Parathyroid adenoma (tissue), 2 donors: ENCODE results near the gene GALNT12.

ENCODE experiments used
- H2AFZ ChIP-seq: fragments of 300-600 bp; sonication (generic); one replicate; pipeline ENCODE4 v1.7.0; 2017; ENCODE audit warnings: antibody characterized with exemption, mild to moderate bottlenecking
- H3K27ac ChIP-seq: fragments of 300-600 bp; sonication (generic); one replicate; pipeline ENCODE4 v1.7.0; 2017
- H3K27me3 ChIP-seq: fragments of 300-600 bp; sonication (generic); one replicate; pipeline ENCODE4 v1.7.0; 2017; ENCODE audit warnings: low read length; ENCODE audit not compliant: control insufficient read depth, insufficient read depth
- H3K36me3 ChIP-seq: fragments of 300-600 bp; sonication (generic); one replicate; pipeline ENCODE4 v1.7.0; 2017; ENCODE audit warnings: low read length; ENCODE audit not compliant: control insufficient read depth, insufficient read depth
- H3K4me1 ChIP-seq: fragments of 300-600 bp; sonication (generic); one replicate; pipeline ENCODE4 v1.7.0; 2017; ENCODE audit warnings: control low read depth
- H3K4me2 ChIP-seq: fragments of 300-600 bp; sonication (generic); one replicate; pipeline ENCODE4 v1.7.0; 2017; ENCODE audit warnings: low read length
- H3K4me3 ChIP-seq: fragments of 300-600 bp; sonication (generic); one replicate; pipeline ENCODE4 v1.7.0; 2017; ENCODE audit warnings: low read depth, low read length
- H3K79me2 ChIP-seq: fragments of 300-600 bp; sonication (generic); one replicate; pipeline ENCODE4 v1.7.0; 2017; ENCODE audit warnings: control low read depth
- H3K9ac ChIP-seq: fragments of 300-600 bp; sonication (generic); one replicate; pipeline ENCODE4 v1.7.0; 2017; ENCODE audit warnings: mild to moderate bottlenecking
- H3K9me3 ChIP-seq: fragments of 300-600 bp; sonication (generic); one replicate; pipeline ENCODE4 v1.7.0; 2017; ENCODE audit warnings: low read length; ENCODE audit not compliant: control insufficient read depth
- CTCF ChIP-seq: fragments of 300-600 bp; sonication (generic); IDR thresholded peaks from one replicate; pipeline ENCODE4 v1.7.0; 2017; ENCODE audit warnings: antibody characterized with exemption, mild to moderate bottlenecking
- donor health status: primary hyperparathyroidism.

The GALNT12 gene

GRCh38 chr9:98850851-98851729, 43.6 kb downstream of the GALNT12 start:
- Histone ChIP-seq H3K36me3 (no peaks in the 10 kb centered on the region), H3K4me2 (no peak overlapping the region), H2AFZ (no peak overlapping the region), H3K4me1 (no peaks in the 10 kb centered on the region), H3K79me2 (no peaks in the 10 kb centered on the region), H3K4me3 (no peak overlapping the region), H3K9me3 (no peaks in the 10 kb centered on the region), H3K9ac (no peak overlapping the region), H3K27ac (no peak overlapping the region), H3K27me3 (no peaks in the 10 kb centered on the region)
- no peak for TF ChIP-seq CTCF

- no peaks in the 10 kb centered on the region for H3K4me1 ChIP-seq
- H2AFZ ChIP-seq: no peak overlapping the region
- no peak overlapping the region for H3K4me3 ChIP-seq
- H3K9ac ChIP-seq: no peak overlapping the region
- H3K27me3 ChIP-seq: no peaks in the 10 kb centered on the region
- H3K9me3 ChIP-seq: peaks cover 3% of the 10 kb centered on the region
- no peaks in the 10 kb centered on the region for H3K36me3 ChIP-seq
- TF ChIP-seq CTCF: no peak
- H3K27ac ChIP-seq: no peak overlapping the region
- no peaks in the 10 kb centered on the region for H3K79me2 ChIP-seq
- no peak overlapping the region for H3K4me2 ChIP-seq
Observed at GRCh38 chr9:98851730-98852459, 44.4 kb downstream of the GALNT12 start.

DNA sequence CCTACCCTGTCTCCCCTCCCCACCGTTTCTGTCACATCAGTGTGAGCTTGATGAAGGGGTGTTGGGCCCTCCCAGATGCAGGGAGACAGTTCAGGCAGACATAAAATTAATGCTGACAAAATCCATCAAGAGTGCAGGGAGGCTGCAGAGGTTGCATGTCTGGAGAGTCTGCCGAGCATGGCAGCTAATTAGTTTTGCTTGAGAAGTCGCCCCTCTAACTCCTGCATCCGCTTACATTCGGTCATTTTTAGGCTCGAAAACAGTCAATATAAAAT, 44.9 kb downstream of the GALNT12 start:
- no peaks in the 10 kb centered on the region for H3K4me1 ChIP-seq
- H2AFZ ChIP-seq: no peak overlapping the region
- no peak overlapping the region for H3K27ac ChIP-seq
- no peak overlapping the region for H3K4me2 ChIP-seq
- H3K36me3 ChIP-seq: no peaks in the 10 kb centered on the region
- no peaks in the 10 kb centered on the region for H3K27me3 ChIP-seq
- H3K9me3 ChIP-seq: peaks cover 3% of the 10 kb centered on the region
- TF ChIP-seq CTCF: no peak
- H3K9ac ChIP-seq: no peak overlapping the region
- no peak overlapping the region for H3K4me3 ChIP-seq
- H3K79me2 ChIP-seq: no peaks in the 10 kb centered on the region

- Histone ChIP-seq H3K4me3 (no peak overlapping the region), H2AFZ (no peak overlapping the region), H3K4me2 (no peak overlapping the region), H3K4me1 (no peaks in the 10 kb centered on the region), H3K36me3 (no peaks in the 10 kb centered on the region), H3K27ac (no peak overlapping the region), H3K27me3 (no peaks in the 10 kb centered on the region), H3K79me2 (no peaks in the 10 kb centered on the region), H3K9me3 (peaks cover 3% of the 10 kb centered on the region), H3K9ac (no peak overlapping the region)
- TF ChIP-seq CTCF: no peak
Observed at GRCh38 chr9:98852961-98853360, 45.5 kb downstream of the GALNT12 start.
